ENCODE measurements around the gene HPSE2. TPM values are rescaled to one million over a fixed set of nuclear protein-coding genes. Genes with fewer than 3 reads are reported as not detected.

The HPSE2 gene
- total RNA-seq, 1 donor from 2014 or later = not detected

DNA sequence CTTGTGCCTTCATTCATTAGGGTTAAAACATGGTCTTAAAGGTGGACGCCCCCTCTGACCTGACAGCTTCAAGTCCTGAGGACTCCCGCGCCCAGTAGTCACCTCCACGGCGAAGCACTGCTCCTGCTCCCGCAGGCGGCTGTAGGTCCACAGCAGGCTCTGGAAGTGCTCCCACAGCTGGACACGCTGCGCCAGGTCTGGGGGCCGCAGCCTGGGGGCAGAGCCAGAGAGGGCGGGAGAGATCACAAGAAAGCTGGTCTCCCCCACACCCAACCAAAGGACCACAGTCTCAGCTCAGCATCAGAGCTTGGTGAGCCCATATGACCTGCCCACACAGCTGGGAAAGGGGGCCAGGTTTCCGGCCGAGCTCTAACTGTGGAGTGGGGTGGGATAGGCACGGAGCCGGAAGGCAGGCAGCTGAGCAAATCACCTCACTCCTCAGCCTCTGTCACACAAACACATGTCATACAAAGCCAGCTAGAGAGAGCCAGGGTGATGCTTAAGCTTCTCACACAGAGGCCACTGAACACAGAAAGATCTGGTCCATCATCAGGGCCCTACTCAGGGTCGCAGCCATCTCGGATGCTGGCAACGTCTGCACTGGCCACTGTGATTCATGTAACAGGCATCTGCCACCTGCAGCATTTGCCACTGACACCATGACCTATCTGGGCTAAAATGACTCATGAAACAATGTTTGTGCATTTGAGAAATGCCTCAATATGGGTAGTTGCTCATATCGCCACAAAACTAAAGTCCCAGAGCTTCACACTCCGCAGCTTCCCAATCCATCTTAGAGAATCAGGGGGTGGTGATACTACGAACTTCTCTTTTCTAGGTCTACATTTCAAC, 801.5 kb downstream of the HPSE2 start:
- TF ChIP-seq CTCF (IDR thresholded peaks at IDR 0.05; ENCODE audit: unreplicated experiment) = no peak
- no peak for DNase-seq (ENCODE audit: low spot score)
- H3K9me3 Mint-ChIP-seq (ENCODE audit: unreplicated experiment) = peaks cover 5% of the 10 kb centered on the region
- no peak overlapping the region for H3K27ac Mint-ChIP-seq (ENCODE audit: unreplicated experiment)
- peaks cover 5% of the 10 kb centered on the region for H3K4me1 Mint-ChIP-seq (ENCODE audit: unreplicated experiment)
- H3K36me3 Mint-ChIP-seq (ENCODE audit: low read depth, unreplicated experiment) = peaks cover 64% of the 10 kb centered on the region
- no peak overlapping the region for H3K4me3 Mint-ChIP-seq (ENCODE audit: unreplicated experiment)
- peaks cover 3% of the 10 kb centered on the region for H3K27me3 Mint-ChIP-seq (ENCODE audit: unreplicated experiment)

DNA sequence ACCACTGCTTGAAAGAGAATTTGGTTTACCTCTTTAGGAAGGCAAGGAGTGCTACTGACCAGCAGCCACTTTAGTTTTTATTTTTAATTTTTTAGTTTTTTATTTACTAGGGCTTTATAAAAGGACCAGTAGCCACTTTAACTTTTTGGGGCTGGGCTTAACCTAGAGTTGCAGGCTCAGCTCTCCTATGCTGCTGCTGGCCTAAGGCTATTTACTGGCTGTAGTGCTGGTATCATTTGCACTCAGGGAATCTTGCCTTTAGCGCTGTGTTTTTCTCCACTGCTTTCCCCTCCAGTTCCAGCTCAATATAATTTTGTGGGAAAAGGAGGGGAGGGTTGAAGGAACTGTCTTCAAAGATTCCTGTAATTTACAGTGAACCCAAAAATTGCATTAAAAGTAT, 802.3 kb downstream of the HPSE2 start:
- Mint-ChIP-seq H3K36me3 (ENCODE audit: low read depth, unreplicated experiment) (peaks cover 58% of the 10 kb centered on the region), H3K4me1 (ENCODE audit: unreplicated experiment) (peaks cover 4% of the 10 kb centered on the region), H3K27me3 (ENCODE audit: unreplicated experiment) (peaks cover 3% of the 10 kb centered on the region), H3K27ac (ENCODE audit: unreplicated experiment) (no peak overlapping the region), H3K9me3 (ENCODE audit: unreplicated experiment) (peaks cover 5% of the 10 kb centered on the region), H3K4me3 (ENCODE audit: unreplicated experiment) (no peak overlapping the region)
- no peak for DNase-seq (ENCODE audit: low spot score)
- no peak for TF ChIP-seq CTCF (IDR thresholded peaks at IDR 0.05; ENCODE audit: unreplicated experiment)

GRCh38 chr10:98432330-98432729, 803.3 kb downstream of the HPSE2 start:
- Mint-ChIP-seq H3K27ac (ENCODE audit: unreplicated experiment) (no peak overlapping the region), H3K9me3 (ENCODE audit: unreplicated experiment) (peaks cover 5% of the 10 kb centered on the region), H3K36me3 (ENCODE audit: low read depth, unreplicated experiment) (peaks cover 57% of the 10 kb centered on the region), H3K4me1 (ENCODE audit: unreplicated experiment) (no peaks in the 10 kb centered on the region), H3K4me3 (ENCODE audit: unreplicated experiment) (no peak overlapping the region), H3K27me3 (ENCODE audit: unreplicated experiment) (peaks cover 3% of the 10 kb centered on the region)
- TF ChIP-seq CTCF (IDR thresholded peaks at IDR 0.05; ENCODE audit: unreplicated experiment) = no peak
- DNase-seq (ENCODE audit: low spot score) = no peak

GRCh38 chr10:98431016-98431415, 804.6 kb downstream of the HPSE2 start:
- Mint-ChIP-seq H3K4me1 (ENCODE audit: unreplicated experiment) (no peaks in the 10 kb centered on the region), H3K4me3 (ENCODE audit: unreplicated experiment) (peak overlapping the region; percentile 65), H3K9me3 (ENCODE audit: unreplicated experiment) (peaks cover 5% of the 10 kb centered on the region), H3K36me3 (ENCODE audit: low read depth, unreplicated experiment) (peaks cover 57% of the 10 kb centered on the region), H3K27ac (ENCODE audit: unreplicated experiment) (no peak overlapping the region), H3K27me3 (ENCODE audit: unreplicated experiment) (peaks cover 3% of the 10 kb centered on the region)
- no peak for TF ChIP-seq CTCF (IDR thresholded peaks at IDR 0.05; ENCODE audit: unreplicated experiment)
- no peak for DNase-seq (ENCODE audit: low spot score)

DNA sequence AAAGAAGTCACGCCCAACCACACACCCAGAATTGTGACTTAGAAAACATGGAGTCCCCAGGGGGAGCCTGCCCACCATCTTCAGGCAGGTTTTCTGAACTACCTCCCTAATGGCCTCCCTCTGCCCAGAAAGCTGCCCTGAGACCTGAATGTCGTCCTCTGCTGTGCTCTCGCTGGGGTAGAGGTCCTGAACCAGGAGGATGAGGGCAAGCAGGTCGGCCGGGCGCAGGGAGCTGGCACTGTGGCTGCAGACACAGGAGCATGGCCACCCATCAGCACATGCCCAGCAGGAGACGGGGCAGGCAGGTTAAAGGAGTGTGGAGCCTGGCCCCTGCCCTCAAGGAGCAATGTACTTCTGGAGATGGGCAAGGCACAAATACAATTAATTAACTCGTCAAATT, 805.2 kb downstream of the HPSE2 start:
- peak overlapping the region; percentile 65 for H3K4me3 Mint-ChIP-seq (ENCODE audit: unreplicated experiment)

More for the DNA sequence above, 805.2 kb downstream of the HPSE2 start:
- H3K27me3 Mint-ChIP-seq (ENCODE audit: unreplicated experiment) = peaks cover 3% of the 10 kb centered on the region
- H3K36me3 Mint-ChIP-seq (ENCODE audit: low read depth, unreplicated experiment) = peaks cover 51% of the 10 kb centered on the region
- DNase-seq (ENCODE audit: low spot score) = no peak
- H3K4me1 Mint-ChIP-seq (ENCODE audit: unreplicated experiment) = no peaks in the 10 kb centered on the region
- H3K27ac Mint-ChIP-seq (ENCODE audit: unreplicated experiment) = no peak overlapping the region
- no peak for TF ChIP-seq CTCF (IDR thresholded peaks at IDR 0.05; ENCODE audit: unreplicated experiment)
- peaks cover 5% of the 10 kb centered on the region for H3K9me3 Mint-ChIP-seq (ENCODE audit: unreplicated experiment)

Measured in endothelial cell (in vitro differentiated cells).